Activated CD4-positive, CD25-positive, alpha-beta regulatory T cell treated with anti-CD3 and anti-CD28 coated beads, Interleukin-2, amount 50 U/mL, for 72 hours (primary cell): ENCODE measurements around the gene FOXA2.
"Not testable (repeated sequence)": the region's sequence is repeated elsewhere in the genome, so short reads cannot be mapped to it uniquely, and the experiment has no call there.

Experiments
- DNase-seq: peaks from one replicate; pipeline ENCODE4 v3.0.0; 2021

Gene FOXA2

GRCh38 chr20:22584522-22584921, at the start of gene FOXA2:
Gene FOXA2 (minus strand): TSS chr20:22584572. CDS start chr20:22584278, 294 bp downstream.
- DNase-seq = no peak

DNA sequence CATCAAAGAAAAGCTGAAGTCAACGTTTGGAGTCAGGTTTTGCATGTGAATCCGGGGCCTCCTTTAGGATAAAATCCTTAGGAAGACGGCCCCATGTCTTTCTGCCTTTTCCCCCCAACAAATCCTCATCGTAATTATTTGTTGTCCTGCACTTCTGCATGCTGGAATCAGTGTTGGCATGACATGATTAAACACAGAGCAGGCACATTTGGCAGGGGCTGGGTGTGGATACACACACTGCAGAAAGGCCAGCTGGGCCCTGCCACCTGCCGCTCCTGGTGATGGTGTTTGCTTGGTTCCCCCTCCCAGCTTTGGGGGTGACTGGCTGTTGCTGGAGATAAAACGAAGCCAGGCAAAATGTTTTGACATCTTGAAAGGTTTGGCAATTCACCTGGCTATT, 46.3 kb upstream of the FOXA2 start:
- DNase-seq = no peak

DNA sequence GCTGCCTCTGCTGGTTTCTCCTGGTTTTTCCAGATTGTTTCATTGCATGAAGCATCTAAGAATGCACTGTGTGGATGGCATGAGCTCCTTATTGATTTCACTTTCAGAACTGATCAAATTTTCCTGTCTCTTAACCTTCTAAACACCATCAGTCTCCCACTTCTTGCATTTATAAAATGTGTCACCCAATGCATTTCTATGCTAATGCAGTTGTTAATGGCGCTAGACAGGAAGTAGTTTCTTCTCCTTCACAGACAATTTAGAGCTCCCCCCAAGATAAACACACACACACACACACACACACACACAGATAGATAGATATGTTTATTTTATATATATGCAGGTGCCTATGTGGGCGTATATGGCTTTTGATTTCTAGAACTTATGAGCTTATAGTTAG, 45.6 kb upstream of the FOXA2 start:
- no peak for DNase-seq

DNA sequence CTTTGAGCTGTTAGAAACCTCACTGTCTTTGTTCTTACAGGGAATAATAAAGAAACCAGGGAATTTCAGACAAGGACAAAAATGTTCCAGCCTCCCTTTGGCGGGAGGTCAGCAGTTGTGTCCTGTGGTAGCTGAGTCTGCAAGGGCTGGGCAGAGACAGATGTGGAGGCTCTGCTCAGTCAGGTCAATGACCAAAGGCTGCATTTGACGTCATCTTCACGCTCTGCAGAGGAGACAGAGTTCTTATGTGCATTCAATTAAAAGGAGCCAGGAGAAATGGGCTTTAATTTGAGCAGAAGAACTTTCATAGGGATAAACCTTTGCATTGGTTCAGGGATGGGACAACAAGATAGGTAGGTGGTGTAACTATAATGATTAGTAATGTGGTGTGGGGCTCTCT, 45.1 kb upstream of the FOXA2 start:
- no peak for DNase-seq

DNA sequence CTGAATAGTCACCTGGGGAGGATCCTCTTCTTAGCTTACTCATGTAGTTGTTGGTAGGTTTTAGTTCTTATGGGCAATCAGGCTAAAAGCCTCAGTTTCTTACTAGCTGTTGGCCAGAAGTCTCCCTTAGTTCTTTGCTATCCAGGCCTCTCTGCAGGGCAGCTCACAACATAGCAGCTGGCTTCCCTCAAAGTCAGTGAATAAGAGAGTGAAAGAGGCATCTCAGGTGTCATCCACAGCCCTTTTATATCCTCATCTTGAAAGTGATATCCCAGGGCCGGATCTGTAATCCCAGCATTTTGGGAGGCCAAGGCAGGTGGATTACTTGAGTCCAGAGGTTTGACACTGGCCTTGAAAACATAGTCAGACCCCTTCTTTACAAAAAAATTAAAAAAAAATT, 42.1 kb upstream of the FOXA2 start:
- no peak for DNase-seq

GRCh38 chr20:22623211-22623610, 38.8 kb upstream of the FOXA2 start:
- no peak for DNase-seq

DNA sequence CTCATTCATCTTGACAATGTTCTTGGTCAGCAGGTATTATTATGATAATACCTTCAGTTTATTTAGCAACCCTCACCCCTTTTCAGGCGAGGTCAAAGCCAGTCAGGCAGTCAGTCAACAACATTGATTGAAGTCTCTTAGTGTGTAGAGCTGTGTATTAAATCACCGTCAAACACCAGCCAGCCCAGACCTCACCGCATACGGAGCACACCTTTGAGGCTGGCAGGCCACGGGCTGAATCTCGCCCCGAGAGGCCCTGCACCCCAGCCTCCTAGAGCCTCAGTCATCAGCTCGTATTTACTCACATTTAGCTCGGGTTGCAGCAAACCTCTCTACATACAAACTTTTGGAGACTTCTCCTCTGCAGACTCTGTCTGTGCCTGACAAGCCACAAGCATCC, 36.0 kb upstream of the FOXA2 start:
- DNase-seq = no peak

DNA sequence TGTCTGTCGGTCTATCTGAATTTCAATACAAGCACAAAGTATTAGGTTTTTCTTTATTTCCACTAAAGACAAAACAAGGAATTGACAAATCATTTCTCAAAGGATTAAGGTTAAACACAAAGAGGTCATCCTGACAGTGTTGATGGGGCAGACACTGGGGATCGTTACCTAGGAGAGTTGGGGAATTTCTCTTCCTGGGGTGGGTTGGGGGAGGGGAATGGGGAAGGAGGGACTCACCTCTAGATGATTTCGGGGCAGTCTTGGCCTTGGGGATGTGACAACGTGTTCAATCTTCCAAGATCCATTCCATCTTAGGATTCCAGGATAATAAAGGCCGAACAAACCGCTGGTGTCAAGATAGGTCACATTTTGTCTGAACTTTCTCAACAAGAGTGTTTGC, 35.4 kb upstream of the FOXA2 start:
- no peak for DNase-seq

- no peak for DNase-seq
These were observed 34.9 kb upstream of the FOXA2 start for GRCh38 chr20:22619272-22619671.

DNA sequence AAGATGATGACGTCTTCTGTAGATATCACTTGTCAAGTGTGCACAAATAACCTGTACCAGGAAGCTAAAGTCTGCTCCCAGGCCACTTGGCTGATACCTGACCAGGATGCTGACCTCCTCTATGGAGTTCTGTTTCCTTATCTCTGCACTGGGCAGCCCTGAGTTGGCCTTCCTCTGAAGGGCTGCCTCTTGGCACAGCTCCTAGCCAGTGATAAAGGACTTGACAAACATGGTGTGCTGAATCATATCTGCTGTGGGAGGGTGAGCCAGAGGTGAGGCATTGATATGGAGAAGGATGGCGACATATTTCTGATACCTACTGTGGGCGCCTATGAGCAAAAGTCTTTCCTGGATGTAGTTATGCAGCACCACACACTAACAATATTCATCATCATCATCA, 32.8 kb upstream of the FOXA2 start:
- no peak for DNase-seq

DNA sequence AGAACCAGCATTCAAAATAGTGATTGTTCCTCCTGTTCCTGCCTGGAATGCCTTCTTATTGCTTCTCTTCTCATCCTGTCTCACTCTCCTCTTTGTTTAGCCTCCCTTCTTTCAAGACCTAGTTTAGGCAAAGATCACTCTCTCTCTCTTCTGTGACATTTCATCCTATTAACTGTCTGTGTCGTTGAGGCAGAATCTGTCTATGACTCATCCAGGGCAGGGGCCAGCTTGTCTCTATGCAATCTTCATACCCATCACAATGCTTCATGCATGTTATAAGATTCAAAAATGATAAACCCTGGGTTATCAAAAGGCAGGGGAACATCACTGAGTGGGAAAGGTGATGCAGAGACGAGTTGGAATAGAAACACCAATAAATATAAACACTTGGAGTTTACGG, 32.2 kb upstream of the FOXA2 start:
- no peak for DNase-seq

- no peak for DNase-seq
These were observed 31.1 kb upstream of the FOXA2 start for GRCh38 chr20:22615425-22615824.

- no peak for DNase-seq
These were observed 27.3 kb upstream of the FOXA2 start for GRCh38 chr20:22611636-22612035.

- DNase-seq = no peak
These were observed 23.3 kb upstream of the FOXA2 start for GRCh38 chr20:22607695-22608094.

GRCh38 chr20:22604815-22605214, 20.4 kb upstream of the FOXA2 start:
- no peak for DNase-seq

DNA sequence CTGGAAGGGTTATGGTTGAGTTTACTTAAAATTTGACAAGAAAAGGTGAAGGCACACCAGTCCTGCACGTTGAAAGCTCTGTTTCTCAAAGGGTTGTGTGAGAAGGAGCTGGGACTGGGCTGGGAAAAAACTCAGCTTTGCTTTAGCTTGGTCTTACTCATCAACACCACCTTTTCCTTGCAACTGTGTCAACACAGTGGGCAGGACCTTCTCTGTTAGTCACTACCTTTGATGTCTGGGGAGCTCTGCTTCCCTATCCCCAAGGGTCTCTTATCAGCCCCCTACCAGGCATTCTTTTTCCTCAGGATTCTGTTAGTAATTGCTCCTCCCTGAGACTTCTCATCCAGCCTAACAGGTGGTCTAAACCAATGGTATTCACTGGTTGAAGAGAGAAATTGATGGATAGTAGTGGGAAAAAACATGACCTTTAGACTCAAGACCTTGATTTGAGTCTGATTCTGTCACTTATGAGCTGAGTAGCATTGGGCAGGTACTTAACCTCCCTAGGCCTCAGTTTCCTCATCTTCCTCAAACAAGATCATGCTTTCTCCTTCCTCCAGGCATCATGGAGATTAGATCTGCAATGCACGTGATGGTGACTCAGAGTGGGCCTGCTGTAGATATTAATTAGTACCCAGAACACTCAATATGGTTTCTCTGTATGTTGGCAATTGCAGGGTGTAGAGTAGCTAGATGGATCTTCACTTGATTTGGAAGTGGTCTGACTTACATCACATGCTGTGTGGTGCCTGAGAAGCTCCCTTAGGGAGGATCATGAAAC, 17.2 kb upstream of the FOXA2 start:
- DNase-seq = no peak

- DNase-seq = not testable (repeated sequence)
These were observed 14.9 kb upstream of the FOXA2 start for GRCh38 chr20:22599258-22599657.

DNA sequence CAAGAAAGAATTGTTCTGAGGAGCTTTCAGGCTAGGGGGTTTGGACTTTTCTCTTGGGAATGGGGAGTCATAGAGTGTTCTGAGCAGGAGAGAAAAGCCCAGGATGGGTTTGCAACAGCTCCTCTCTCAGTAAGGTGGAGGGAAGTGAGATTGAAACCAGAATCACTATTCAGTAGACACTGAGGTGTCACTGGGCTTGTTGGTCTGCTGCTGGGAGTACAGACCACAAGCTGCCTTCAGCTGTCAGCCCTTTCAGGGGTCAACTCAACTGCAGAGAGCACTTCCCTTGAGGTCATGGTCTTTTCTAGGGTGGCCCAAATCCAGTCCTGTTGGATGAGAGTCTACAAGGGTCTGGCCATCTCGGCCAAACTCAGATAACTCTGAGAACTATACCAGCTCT, 12.9 kb upstream of the FOXA2 start:
- no peak for DNase-seq

- no peak for DNase-seq
These were observed 6.3 kb upstream of the FOXA2 start for GRCh38 chr20:22590662-22591061.

- no peak for DNase-seq
These were observed 2.4 kb upstream of the FOXA2 start for GRCh38 chr20:22586645-22587310.

- no peak for DNase-seq
These were observed 1.6 kb upstream of the FOXA2 start for GRCh38 chr20:22585786-22586493.

GRCh38 chr20:22584922-22585785, 782 bp upstream of the FOXA2 start:
- no peak for DNase-seq
